ENCODE results near the gene KRTAP12-1.
"Not testable (repeated sequence)": the region's sequence is repeated elsewhere in the genome, so short reads cannot be mapped to it uniquely, and the experiment has no call there.

KRTAP12-1 gene

DNA sequence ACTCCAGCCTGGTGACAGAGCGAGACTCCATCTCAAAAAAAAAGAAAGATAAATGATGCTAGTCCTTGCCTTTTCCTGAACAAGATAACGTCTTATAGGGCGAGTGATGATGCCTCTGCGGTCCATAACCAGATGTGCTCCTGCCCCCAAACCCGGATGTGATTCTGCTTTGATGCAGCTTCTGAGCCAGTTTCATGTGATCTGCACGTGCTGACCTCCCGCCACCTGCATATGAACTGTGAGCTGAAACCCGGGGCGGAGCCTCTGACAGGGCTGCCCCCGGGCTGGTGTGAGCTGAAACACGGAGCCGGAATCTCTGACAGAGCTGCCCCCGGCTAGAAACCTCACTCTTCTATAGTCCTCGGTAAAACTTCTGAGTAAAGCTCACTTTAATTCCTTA lies 28.8 kb downstream of the KRTAP12-1 start:
- DNase-seq (ENCODE audit: low read depth in 2 of 2), result no peak
- TF ChIP-seq, protein P1, sequence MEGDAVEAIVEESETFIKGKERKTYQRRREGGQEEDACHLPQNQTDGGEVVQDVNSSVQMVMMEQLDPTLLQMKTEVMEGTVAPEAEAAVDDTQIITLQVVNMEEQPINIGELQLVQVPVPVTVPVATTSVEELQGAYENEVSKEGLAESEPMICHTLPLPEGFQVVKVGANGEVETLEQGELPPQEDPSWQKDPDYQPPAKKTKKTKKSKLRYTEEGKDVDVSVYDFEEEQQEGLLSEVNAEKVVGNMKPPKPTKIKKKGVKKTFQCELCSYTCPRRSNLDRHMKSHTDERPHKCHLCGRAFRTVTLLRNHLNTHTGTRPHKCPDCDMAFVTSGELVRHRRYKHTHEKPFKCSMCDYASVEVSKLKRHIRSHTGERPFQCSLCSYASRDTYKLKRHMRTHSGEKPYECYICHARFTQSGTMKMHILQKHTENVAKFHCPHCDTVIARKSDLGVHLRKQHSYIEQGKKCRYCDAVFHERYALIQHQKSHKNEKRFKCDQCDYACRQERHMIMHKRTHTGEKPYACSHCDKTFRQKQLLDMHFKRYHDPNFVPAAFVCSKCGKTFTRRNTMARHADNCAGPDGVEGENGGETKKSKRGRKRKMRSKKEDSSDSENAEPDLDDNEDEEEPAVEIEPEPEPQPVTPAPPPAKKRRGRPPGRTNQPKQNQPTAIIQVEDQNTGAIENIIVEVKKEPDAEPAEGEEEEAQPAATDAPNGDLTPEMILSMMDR (IDR thresholded peaks at IDR 0.05; ENCODE audit: low read depth, low read length), result no peak
- H3K4me3 ChIP-seq (replicated peaks in 1 of 2; ENCODE audit: low read depth in 2 of 2, low read length in 2 of 2), result no peak overlapping the region

DNA sequence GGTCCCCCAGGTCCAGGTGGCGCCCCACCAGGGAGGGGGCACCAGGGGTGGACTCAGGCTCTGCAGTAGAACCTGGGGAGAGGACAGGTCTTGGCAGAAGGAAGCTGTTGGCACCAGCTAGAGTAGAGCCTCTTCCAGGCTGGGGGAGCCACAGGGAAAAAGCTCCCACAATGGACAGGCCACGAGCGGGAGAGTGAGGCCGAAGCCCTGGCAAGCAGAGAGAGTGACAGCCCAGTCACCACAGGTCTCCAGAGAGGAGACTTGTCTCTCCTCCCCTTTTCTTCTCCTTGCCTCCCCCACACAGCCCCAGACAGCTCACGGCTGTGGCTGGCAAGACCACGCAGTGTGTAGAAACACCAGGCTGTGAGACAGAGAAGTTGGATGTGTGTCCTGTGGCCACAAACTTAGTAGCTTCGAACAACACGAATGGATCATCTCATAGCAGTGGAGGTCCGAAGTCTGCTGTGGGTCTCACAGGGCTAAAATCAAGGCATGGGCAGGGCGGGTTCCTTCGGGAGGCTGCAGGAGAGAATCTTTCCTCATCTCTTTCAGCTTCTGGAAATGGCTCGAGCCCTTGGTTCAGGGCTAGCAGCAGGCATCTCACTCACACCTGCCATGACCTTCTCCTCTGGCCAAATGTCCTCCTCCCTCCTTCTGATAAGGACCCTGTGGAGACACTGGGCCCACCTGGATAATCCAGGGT lies 30.8 kb downstream of the KRTAP12-1 start:
- DNase-seq (ENCODE audit: low read depth in 2 of 2), result no peak
- TF ChIP-seq, protein P1 (IDR thresholded peaks at IDR 0.05; ENCODE audit: low read depth, low read length), result no peak

DNA sequence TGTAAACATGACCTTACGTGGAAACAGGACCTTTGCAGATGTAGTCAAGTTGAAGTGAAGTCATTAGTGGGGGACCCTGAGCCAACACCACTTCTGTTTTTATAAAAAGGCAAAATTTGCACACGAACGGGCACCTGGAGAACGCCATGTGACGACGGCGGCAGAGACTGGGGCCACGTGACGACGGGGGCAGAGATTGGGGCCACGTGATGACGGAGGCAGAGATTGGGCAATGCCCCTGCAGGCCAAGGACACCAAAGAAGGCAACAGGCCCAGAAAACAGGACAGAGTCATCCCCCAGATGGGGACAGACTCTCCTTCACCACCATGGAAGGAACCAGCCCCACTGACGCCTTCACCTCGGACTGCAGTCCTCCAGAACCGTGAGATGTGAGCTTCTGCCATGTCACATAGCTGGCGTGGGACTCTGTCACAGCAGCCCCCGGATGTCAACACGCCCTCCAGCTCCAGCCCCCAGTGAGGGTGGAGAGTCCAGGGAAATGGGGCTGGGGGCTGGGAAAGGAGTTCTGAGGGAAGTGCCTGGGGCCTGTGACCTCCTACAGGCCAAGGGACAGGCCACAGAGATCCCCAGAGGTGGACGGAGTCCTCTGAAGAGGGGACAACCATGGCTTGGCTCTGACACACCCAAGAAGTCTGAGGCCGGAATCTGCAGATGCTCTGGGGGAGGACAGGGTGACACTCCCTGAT lies 31.5 kb downstream of the KRTAP12-1 start:
- TF ChIP-seq, protein P1 (IDR thresholded peaks at IDR 0.05; ENCODE audit: low read depth, low read length), result no peak
- no peak for DNase-seq (ENCODE audit: low read depth in 2 of 2)
- no peak overlapping the region for H3K4me3 ChIP-seq (replicated peaks in 1 of 2; ENCODE audit: low read depth in 2 of 2, low read length in 2 of 2)

More for the DNA sequence above, 30.8 kb downstream of the KRTAP12-1 start:
- H3K4me3 ChIP-seq (replicated peaks in 1 of 2; ENCODE audit: low read depth in 2 of 2, low read length in 2 of 2), result no peak overlapping the region

GRCh38 chr21:44649521-44650100 lies 32.4 kb downstream of the KRTAP12-1 start:
- no peak overlapping the region for H3K4me3 ChIP-seq (replicated peaks in 1 of 2; ENCODE audit: low read depth in 2 of 2, low read length in 2 of 2)
- TF ChIP-seq, protein P1 (IDR thresholded peaks at IDR 0.05; ENCODE audit: low read depth, low read length), result no peak
- no peak for DNase-seq (ENCODE audit: low read depth in 2 of 2)

DNA sequence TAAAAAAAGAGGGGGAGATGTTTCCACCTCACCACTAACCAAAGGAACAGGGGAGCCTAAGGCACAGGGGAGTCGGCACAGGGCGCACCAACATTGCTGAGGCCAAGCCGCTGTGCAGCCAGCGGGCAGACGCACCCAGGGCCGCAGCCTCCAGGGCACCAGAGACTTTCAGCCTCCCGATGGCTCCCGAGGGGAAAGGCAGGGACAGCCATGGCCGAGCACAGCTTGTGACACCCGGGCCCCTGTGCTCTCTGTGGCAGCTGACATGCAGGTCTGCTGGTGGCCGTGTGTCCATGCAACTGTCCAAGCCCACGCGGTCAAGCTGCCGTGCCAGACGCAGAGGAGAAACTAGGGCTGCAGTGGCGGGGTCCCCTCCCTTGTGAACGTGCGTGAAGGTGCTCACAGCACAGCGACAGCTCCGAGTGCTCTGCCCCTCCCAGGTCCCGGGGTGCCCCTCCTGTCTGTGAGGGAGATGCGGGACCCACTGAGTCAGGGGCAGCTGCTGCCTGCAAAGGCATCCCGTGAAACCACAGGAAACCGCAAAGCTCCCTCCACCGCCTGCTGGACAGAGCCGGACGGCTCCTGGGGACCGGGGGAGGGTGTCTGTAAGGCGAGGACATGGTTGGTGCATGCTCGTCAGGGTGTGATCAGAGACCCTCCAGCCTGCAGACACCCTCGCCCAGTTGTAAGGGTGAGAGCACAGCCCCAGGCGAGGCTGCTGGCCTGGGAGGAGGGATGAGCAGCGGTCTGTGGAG lies 33.2 kb downstream of the KRTAP12-1 start:
- no peak overlapping the region for H3K4me3 ChIP-seq (replicated peaks in 1 of 2; ENCODE audit: low read depth in 2 of 2, low read length in 2 of 2)
- TF ChIP-seq, protein P1 (IDR thresholded peaks at IDR 0.05; ENCODE audit: low read depth, low read length), result no peak
- no peak for DNase-seq (ENCODE audit: low read depth in 2 of 2)

GRCh38 chr21:44647222-44647552 lies 34.8 kb downstream of the KRTAP12-1 start:
- no peak for DNase-seq (ENCODE audit: low read depth in 2 of 2)
- TF ChIP-seq, protein P1 (IDR thresholded peaks at IDR 0.05; ENCODE audit: low read depth, low read length), result no peak
- no peak overlapping the region for H3K4me3 ChIP-seq (replicated peaks in 1 of 2; ENCODE audit: low read depth in 2 of 2, low read length in 2 of 2)

DNA sequence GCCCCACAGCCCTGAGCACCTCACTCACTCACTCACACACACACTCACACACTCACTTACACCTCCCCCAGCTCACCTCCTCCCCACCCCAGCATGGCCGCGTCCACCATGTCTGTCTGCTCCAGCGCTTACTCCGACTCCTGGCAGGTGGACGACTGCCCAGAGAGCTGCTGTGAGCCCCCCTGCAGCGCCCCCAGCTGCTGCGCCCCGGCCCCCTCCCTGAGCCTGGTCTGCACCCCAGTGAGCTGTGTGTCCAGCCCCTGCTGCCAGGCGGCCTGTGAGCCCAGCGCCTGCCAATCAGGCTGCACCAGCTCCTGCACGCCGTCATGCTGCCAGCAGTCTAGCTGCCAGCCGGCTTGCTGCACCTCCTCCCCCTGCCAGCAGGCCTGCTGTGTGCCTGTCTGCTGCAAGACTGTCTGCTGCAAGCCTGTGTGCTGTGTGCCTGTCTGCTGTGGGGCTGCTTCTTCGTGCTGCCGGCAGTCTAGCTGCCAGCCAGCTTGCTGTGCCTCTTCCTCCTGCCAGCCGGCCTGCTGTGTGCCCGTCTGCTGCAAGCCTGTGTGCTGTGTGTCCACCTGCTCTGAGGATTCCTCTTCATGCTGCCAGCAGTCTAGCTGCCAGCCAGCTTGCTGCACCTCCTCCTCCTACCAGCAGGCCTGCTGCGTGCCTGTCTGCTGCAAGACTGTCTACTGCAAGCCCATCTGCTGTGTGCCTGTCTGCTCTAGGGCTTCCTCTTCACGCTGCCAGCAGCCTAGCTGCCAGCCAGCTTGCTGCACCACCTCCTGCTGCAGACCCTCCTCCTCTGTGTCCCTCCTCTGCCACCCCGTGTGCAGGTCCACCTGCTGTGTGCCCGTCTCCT lies 35.4 kb downstream of the KRTAP12-1 start, which contains the start of gene KRTAP10-11:
KRTAP10-11 (plus strand) TSS at position 49 of the 856 bp plus-strand sequence; CDS start at position 94, 45 bp downstream.
- H3K4me3 ChIP-seq (replicated peaks in 1 of 2; ENCODE audit: low read depth in 2 of 2, low read length in 2 of 2); DNase-seq (ENCODE audit: low read depth in 2 of 2): not testable (repeated sequence)

Data from cardiac fibroblast (primary cell).